CD4-positive, alpha-beta T cell (primary cell): ENCODE data around the gene CXCR6. TPM values are rescaled to one million over a fixed set of nuclear protein-coding genes. Genes with fewer than 3 reads are reported as not detected.

Experiments used
- ATAC-seq: fragments of 200-7000 bp; cut with Tn5 transposase; one replicate; pipeline ENCODE4 v1.10.0; 2022; ENCODE audit warnings: mild to moderate bottlenecking; ENCODE audit not compliant: poor library complexity
- CTCF ChIA-PET: fragments of 350-600 bp; sonication (Branson Sonifier 250); formaldehyde crosslinking; loops from one replicate; lab custom pipeline; 2021; ENCODE audit warnings: antibody characterized with exemption, inconsistent platforms; lab: Charles Lee
- POLR2A ChIA-PET: fragments of 350-600 bp; sonication (Branson Sonifier 250); formaldehyde crosslinking; loops from one replicate; lab custom pipeline; 2021; ENCODE audit warnings: antibody characterized with exemption, inconsistent platforms; lab: Charles Lee
- DNase-seq, 14 experiments: peaks; one replicate each; pipeline ENCODE4 v3.0.0-alpha.2; 2013 to 2020; ENCODE audit warnings: mixed read lengths in 2 of 14
- H3K27ac ChIP-seq, 2 donors: one replicate each; pipeline versions ENCODE4 v1.5.1 to v1.7.0; 2013; ENCODE audit warnings: low read length in 2 of 2, low read depth in 1 of 2, mild to moderate bottlenecking in 1 of 2
- H3K27me3 ChIP-seq, 2 experiments: 1 replicate in 1 of 2; 2 replicates in 1 of 2; pipeline versions ENCODE4 v1.6.1 to v1.7.0; 2013; ENCODE audit warnings: low read length in 2 of 2, control low read depth in 1 of 2, mild to moderate bottlenecking in 1 of 2, moderate library complexity in 1 of 2; ENCODE audit not compliant: insufficient read depth in 2 of 2, control insufficient read depth in 1 of 2
- H3K36me3 ChIP-seq: one replicate; pipeline ENCODE4 v1.6.1; 2013; ENCODE audit warnings: low read length, control low read depth; ENCODE audit not compliant: insufficient read depth
- H3K4me1 ChIP-seq: one replicate; pipeline ENCODE4 v1.6.1; 2013; ENCODE audit warnings: low read length, control low read depth; ENCODE audit not compliant: insufficient read depth
- H3K4me3 ChIP-seq: one replicate; pipeline ENCODE4 v1.5.1; 2013; ENCODE audit warnings: mild to moderate bottlenecking, low read length, moderate library complexity
- H3K9me3 ChIP-seq, 2 experiments: 1 replicate in 1 of 2; 2 replicates in 1 of 2; pipeline versions ENCODE4 v1.6.1 to v1.7.0; 2013; ENCODE audit warnings: low read length in 2 of 2, mild to moderate bottlenecking in 2 of 2, control low read depth in 1 of 2, moderate library complexity in 1 of 2; ENCODE audit not compliant: control insufficient read depth in 1 of 2, insufficient read depth in 1 of 2
- H3K27ac Mint-ChIP-seq: one replicate; pipeline ENCODE4 v1.8.0; 2020; ENCODE audit warnings: mixed read lengths
- H3K27me3 Mint-ChIP-seq: one replicate; pipeline ENCODE4 v1.8.0; 2021; ENCODE audit warnings: mixed read lengths
- H3K36me3 Mint-ChIP-seq: one replicate; pipeline ENCODE4 v1.8.0; 2021; ENCODE audit warnings: low read depth, mixed read lengths
- H3K4me1 Mint-ChIP-seq: one replicate; pipeline ENCODE4 v1.8.0; 2021; ENCODE audit warnings: low read depth, mixed read lengths
- H3K4me3 Mint-ChIP-seq: one replicate; pipeline ENCODE4 v1.8.0; 2020; ENCODE audit warnings: mild to moderate bottlenecking, mixed read lengths
- H3K9me3 Mint-ChIP-seq: one replicate; pipeline ENCODE4 v1.8.0; 2020; ENCODE audit warnings: mixed read lengths
- intact Hi-C, 2 experiments: fragments of 100-400 bp; cut with DNase I in 1 of 2; cut with micrococcal nuclease in 1 of 2; formaldehyde crosslinking; loops; one replicate each; pipeline versions ENCODE4 v1.15.1 to v1.9.0; 2023 to 2025; cut with DNase I, micrococcal nuclease
- total RNA-seq, 174 experiments: library from RNA in 2 of 174; stranded (reverse) in 2 of 174; gene quantifications; one replicate each; pipeline ENCODE4 v1.2.3 and lab custom pipeline; 2021 to 2026
- TF ChIP-seq, protein P1 (sequence below): fragments of 200-600 bp; IDR thresholded peaks from one replicate; pipeline ENCODE4 v1.8.0; 2022; ENCODE audit warnings: antibody characterized with exemption, mild to moderate bottlenecking

CXCR6 gene
- total RNA-seq, 2 experiments from 2014 or later: 1.7 to 2.0 TPM

DNA sequence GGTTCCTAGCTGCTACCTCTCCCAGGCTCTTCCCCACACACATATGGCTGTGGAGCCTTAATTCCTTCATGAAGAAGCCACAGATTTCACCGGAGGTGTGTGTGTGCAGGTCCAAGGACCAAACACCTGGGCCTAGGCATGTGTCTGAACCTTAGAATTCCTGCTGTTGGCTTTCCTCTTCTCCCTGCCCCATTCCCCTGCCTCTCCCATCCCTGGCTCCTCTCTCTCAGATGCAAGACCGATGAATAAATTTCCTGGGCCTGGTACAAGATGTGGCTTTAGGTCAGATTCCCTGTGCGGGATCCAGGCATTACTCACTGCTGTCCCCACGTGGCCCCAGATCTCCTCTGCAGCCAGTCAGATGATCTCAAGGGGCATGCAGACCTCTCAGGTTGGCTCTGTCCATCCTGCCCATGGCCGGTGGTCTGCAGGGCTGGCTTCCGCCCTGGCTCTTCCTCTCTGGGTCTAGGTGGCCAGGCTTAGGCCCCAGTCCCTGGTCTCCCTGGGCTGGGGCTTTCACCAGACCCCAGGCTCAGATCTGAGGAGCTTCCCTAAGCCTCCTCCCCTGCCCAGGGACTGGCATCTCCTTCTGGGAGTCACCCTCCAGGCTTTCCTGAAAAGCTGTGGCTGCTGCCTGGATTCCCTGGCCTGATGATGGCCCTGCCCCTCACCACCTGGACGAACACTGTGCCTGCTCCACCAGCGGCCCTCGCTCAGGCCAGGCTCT is 36.4 kb upstream of the CXCR6 start:
- no peaks in the 10 kb centered on the region for H3K36me3 ChIP-seq
- DNase-seq (no peak), ATAC-seq (no peak)
- H3K4me3 ChIP-seq: no peak overlapping the region
- Mint-ChIP-seq H3K9me3 (no peaks in the 10 kb centered on the region), H3K27me3 (no peaks in the 10 kb centered on the region), H3K27ac (peak overlapping the region; percentile 40), H3K36me3 (no peaks in the 10 kb centered on the region), H3K4me1 (peaks cover 42% of the 10 kb centered on the region), H3K4me3 (no peak overlapping the region)
- H3K27me3 ChIP-seq: no peaks in the 10 kb centered on the region
- ChIA-PET POLR2A (interaction anchor here (2.0 kb wide), 1 partner anchor 65 kb away, joined by 9 read pairs; the partner anchor contains the start of gene LZTFL1), CTCF (no interaction called here)
- intact Hi-C loops: no loop called here
- TF ChIP-seq, protein P1, sequence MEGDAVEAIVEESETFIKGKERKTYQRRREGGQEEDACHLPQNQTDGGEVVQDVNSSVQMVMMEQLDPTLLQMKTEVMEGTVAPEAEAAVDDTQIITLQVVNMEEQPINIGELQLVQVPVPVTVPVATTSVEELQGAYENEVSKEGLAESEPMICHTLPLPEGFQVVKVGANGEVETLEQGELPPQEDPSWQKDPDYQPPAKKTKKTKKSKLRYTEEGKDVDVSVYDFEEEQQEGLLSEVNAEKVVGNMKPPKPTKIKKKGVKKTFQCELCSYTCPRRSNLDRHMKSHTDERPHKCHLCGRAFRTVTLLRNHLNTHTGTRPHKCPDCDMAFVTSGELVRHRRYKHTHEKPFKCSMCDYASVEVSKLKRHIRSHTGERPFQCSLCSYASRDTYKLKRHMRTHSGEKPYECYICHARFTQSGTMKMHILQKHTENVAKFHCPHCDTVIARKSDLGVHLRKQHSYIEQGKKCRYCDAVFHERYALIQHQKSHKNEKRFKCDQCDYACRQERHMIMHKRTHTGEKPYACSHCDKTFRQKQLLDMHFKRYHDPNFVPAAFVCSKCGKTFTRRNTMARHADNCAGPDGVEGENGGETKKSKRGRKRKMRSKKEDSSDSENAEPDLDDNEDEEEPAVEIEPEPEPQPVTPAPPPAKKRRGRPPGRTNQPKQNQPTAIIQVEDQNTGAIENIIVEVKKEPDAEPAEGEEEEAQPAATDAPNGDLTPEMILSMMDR: no peak
- H3K27ac ChIP-seq: no peak overlapping the region
- peaks cover 47% of the 10 kb centered on the region for H3K4me1 ChIP-seq
- no peaks in the 10 kb centered on the region for H3K9me3 ChIP-seq

DNA sequence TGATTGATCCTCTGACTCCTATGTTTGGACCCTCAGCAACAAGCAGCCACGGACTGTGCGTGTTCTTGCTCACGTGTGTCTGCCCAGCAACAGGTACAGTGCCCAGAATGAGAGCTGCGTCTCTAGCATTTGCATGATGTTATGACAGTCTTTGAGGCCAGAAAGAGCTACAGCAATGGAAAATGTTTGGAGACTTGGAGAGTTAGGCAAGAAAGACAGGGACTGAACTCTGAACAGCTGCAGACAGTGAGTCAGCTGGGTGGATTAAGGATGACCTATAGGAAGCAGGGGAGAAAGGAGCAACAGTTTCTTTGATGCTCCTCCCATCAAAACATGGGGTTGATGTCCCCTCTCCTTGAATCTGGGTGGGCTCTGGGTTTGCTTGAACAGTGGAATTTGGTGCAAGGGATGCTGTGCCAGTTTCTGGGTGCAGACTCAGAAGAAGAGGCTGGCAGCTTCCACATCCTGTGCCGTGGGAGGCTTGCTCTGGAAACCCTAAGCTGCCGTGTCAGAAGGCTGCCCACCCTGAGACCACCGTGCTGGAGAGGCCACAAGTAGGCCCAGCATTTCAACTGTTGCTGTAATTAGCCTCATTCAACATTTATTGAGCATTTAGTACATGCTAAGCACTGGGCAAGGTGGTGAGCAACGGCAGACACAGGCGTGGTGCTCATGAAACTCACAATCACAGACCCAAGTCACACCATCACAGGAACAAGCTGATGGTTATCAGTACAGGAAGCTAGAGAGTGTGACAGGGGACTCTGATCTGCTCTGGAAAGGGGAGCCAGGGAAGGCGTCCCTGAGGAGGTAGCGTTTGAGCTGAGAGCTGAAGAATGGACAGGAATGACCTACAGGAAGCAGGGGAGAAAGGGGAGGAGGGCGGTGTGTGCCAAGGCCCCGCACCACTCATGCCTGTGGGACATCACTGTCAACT is 35.2 kb upstream of the CXCR6 start:
- TF ChIP-seq, protein P1: no peak
- no peaks in the 10 kb centered on the region for H3K27me3 Mint-ChIP-seq

DNA sequence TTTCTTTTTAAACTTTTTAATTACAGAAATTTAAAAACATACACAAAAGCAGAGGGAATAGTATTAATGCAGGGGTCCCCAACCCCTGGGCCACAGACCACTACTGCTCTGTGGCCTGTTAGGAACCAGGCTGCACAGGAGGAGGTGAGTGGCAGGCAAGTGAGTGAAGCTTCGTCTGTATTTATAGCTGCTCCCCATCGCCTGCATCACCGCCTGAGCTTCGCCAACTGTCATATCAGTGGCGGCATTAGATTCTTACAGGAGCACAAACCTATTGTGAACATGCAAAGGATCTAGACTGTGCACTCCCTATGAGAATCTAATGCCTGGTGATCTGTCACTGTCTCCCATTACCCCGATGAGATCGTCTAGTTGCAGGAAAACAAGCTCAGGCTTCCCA is 34.5 kb upstream of the CXCR6 start:
- Histone ChIP-seq H3K4me3 (no peak overlapping the region), H3K36me3 (no peaks in the 10 kb centered on the region), H3K27ac (no peak overlapping the region), H3K27me3 (no peaks in the 10 kb centered on the region), H3K9me3 (no peaks in the 10 kb centered on the region), H3K4me1 (peaks cover 54% of the 10 kb centered on the region)
- H3K4me1 Mint-ChIP-seq: peaks cover 56% of the 10 kb centered on the region
- no peaks in the 10 kb centered on the region for H3K27me3 Mint-ChIP-seq
- intact Hi-C loops: no loop called here
- no peaks in the 10 kb centered on the region for H3K36me3 Mint-ChIP-seq
- DNase-seq (no peak), ATAC-seq (no peak)
- ChIA-PET CTCF (interaction anchor here (1.4 kb wide), 1 partner anchor 249 kb away, joined by 4 read pairs; no protein-coding TSS in a partner anchor), POLR2A (interaction anchor here (0.7 to 2.0 kb wide), 4 partner anchors 11 to 67 kb away, joined by 3 to 9 read pairs (median 4); partner anchors contain the start of gene LZTFL1)
- no peaks in the 10 kb centered on the region for H3K9me3 Mint-ChIP-seq
- TF ChIP-seq, protein P1: no peak
- no peak overlapping the region for H3K4me3 Mint-ChIP-seq
- H3K27ac Mint-ChIP-seq: peak overlapping the region; percentile 40

More for the DNA sequence above, 35.2 kb upstream of the CXCR6 start:
- no peak overlapping the region for H3K4me3 ChIP-seq
- CTCF ChIA-PET: interaction anchor here (1.4 kb wide), 1 partner anchor 248 kb away, joined by 4 read pairs; no protein-coding TSS in a partner anchor
- ATAC-seq (peak; percentile 79), DNase-seq (peak in 6 of 14 experiments; percentile 11 to 61 (median 49))
- H3K36me3 Mint-ChIP-seq: no peaks in the 10 kb centered on the region
- POLR2A ChIA-PET: interaction anchor here (0.7 to 2.0 kb wide), 4 partner anchors 12 to 66 kb away, joined by 3 to 9 read pairs (median 4); partner anchors contain the start of gene LZTFL1
- peak overlapping the region; percentile 40 for H3K27ac Mint-ChIP-seq
- H3K27me3 ChIP-seq: no peaks in the 10 kb centered on the region
- no peaks in the 10 kb centered on the region for H3K9me3 Mint-ChIP-seq
- intact Hi-C loops: no loop called here
- H3K4me1 ChIP-seq: peaks cover 54% of the 10 kb centered on the region
- H3K27ac ChIP-seq: no peak overlapping the region
- H3K9me3 ChIP-seq: no peaks in the 10 kb centered on the region
- H3K36me3 ChIP-seq: no peaks in the 10 kb centered on the region
- peak overlapping the region; percentile 8 for H3K4me3 Mint-ChIP-seq
- peaks cover 49% of the 10 kb centered on the region for H3K4me1 Mint-ChIP-seq
